Esophagus squamous epithelium (tissue), 4 donors: ENCODE data around the gene DLX1.

Experiments
- CTCF ChIP-seq, 6 experiments: fragments of 450-650 bp in 4 of 6; fragments of 200-600 bp in 2 of 6; sonication (generic) in 2 of 6; IDR thresholded peaks; one replicate each; pipeline ENCODE4 v1.5.1; 2016 to 2019; ENCODE audit warnings: antibody characterized with exemption in 6 of 6, mild to moderate bottlenecking in 4 of 6, moderate library complexity in 4 of 6
- POLR2A ChIP-seq, 4 donors: fragments of 450-650 bp; IDR thresholded peaks; one replicate each; pipeline ENCODE4 v1.6.1; 2017; ENCODE audit warnings: antibody characterized with exemption in 4 of 4, mild to moderate bottlenecking in 4 of 4, moderate library complexity in 3 of 4

- TF ChIP-seq CTCF (IDR thresholded peaks at IDR 0.05) (no peak), POLR2A (IDR thresholded peaks at IDR 0.05) (no peak)
Observed at GRCh38 chr2:172046866-172047565, 38.3 kb upstream of the DLX1 start.
